A549 treated with AZD9567 at 1 μM for 4 hours (cell line): Measurements from ENCODE around the gene ODF4. TPM values are rescaled to one million over a fixed set of nuclear protein-coding genes. Genes with fewer than 3 reads are reported as not detected.

Source experiments
- total RNA-seq: library from RNA; stranded (reverse); fragments of 200-300 nt; extraction: Qiagen RNA extraction; gene quantifications from 5 replicates; pipeline ENCODE4 v1.2.3, GENCODE V29; 2022; ENCODE audit not compliant: insufficient read depth

Gene ODF4
- total RNA-seq = not detected in 5 replicates

GRCh38 chr17:8339540-8339939 lies at the start of gene ODF4:
TSS of gene ODF4 (plus strand) at chr17:8339840. CDS start at chr17:8340052, 212 bp downstream.

GRCh38 chr17:8376271-8377067 lies 36.8 kb downstream of the ODF4 start, which contains the start of gene KRABD2:
TSS of gene KRABD2 (minus strand) at chr17:8376704.

GRCh38 chr17:8383143-8383822 lies 43.6 kb downstream of the ODF4 start, which contains the start of gene RPL26:
TSS of gene RPL26 (minus strand) at chr17:8383193. CDS start at chr17:8382310, 883 bp downstream.

Other genes with a start within 250 kb of the ODF4 start
- gene ALOXE3, start 221.3 kb upstream of the ODF4 start, total RNA-seq = 5.2 to 8.5 TPM (median 6.4 TPM) in 5 replicates
- gene HES7, start 215.7 kb upstream of the ODF4 start, total RNA-seq = 2.8 to 5.4 TPM (median 3.6 TPM) in 4 of 5 replicates, not detected in the other
- gene PER1, start 187.4 kb upstream of the ODF4 start, total RNA-seq = 27.8 to 48.2 TPM (median 40.9 TPM) in 5 replicates
- gene VAMP2, start 176.9 kb upstream of the ODF4 start, total RNA-seq = 23.7 to 33.5 TPM (median 29.0 TPM) in 5 replicates
- gene TMEM107, start 163.5 kb upstream of the ODF4 start, total RNA-seq = 8.7 to 21.7 TPM (median 19.3 TPM) in 5 replicates
- 2.0 to 8.6 TPM (median 7.8 TPM) in 5 replicates for gene BORCS6, start 149.7 kb upstream of the ODF4 start, total RNA-seq
- gene AURKB, start 129.3 kb upstream of the ODF4 start, total RNA-seq = 145 to 169 TPM (median 164 TPM) in 5 replicates
- 15.3 to 21.7 TPM (median 20.0 TPM) in 5 replicates for gene CTC1, start 91.8 kb upstream of the ODF4 start, total RNA-seq
- gene PFAS, start 90.6 kb upstream of the ODF4 start, total RNA-seq = 44.2 to 62.1 TPM (median 46.2 TPM) in 5 replicates
- gene RANGRF, start 51.2 kb upstream of the ODF4 start, total RNA-seq = 29.1 to 47.8 TPM (median 43.1 TPM) in 5 replicates
- gene SLC25A35, start 44.4 kb upstream of the ODF4 start, total RNA-seq = 4.6 to 7.4 TPM (median 7.2 TPM) in 5 replicates
- not detected in 5 replicates for gene ARHGEF15, start 29.6 kb upstream of the ODF4 start, total RNA-seq
- gene RPL26, start 43.4 kb downstream of the ODF4 start, total RNA-seq = 3,690 to 3,989 TPM (median 3,714 TPM) in 5 replicates
- not detected in 5 replicates for gene RNF222, start 58.0 kb downstream of the ODF4 start, total RNA-seq
- gene NDEL1, start 96.0 kb downstream of the ODF4 start, total RNA-seq = 65.0 to 76.3 TPM (median 72.7 TPM) in 5 replicates